ENCODE data around the gene MYO15A. TPM values are rescaled to one million over a fixed set of nuclear protein-coding genes. Genes with fewer than 3 reads are reported as not detected.

Gene MYO15A
- total RNA-seq, 1 experiment from 2014 or later, result 0.26 TPM

GRCh38 chr17:18203308-18203707 is 94.8 kb downstream of the MYO15A start:
- Histone ChIP-seq H3F3A (ENCODE audit: low read length, unreplicated experiment) (no peaks in the 10 kb centered on the region), H3K79me2 (ENCODE audit: low read length) (peaks cover 65% of the 10 kb centered on the region), H3K4me2 (ENCODE audit: low read length) (no peak overlapping the region), H3K9me2 (replicated peaks; ENCODE audit: low read length) (no peaks in the 10 kb centered on the region), H3K27me3 (ENCODE audit: low read length) (no peaks in the 10 kb centered on the region), H3K4me1 (ENCODE audit: insufficient read depth, low read length) (no peaks in the 10 kb centered on the region), H3K9me3 (ENCODE audit: low read length) (no peaks in the 10 kb centered on the region), H2AFZ (ENCODE audit: low read length) (no peak overlapping the region), H3K4me3 (ENCODE audit: low read length) (no peak overlapping the region), H3K36me3 (ENCODE audit: low read depth, low read length) (peaks cover 50% of the 10 kb centered on the region), H4K20me1 (ENCODE audit: low read length) (peaks cover 17% of the 10 kb centered on the region), H3K27ac (ENCODE audit: low read length) (no peak overlapping the region), H3K9ac (ENCODE audit: low read length) (no peak overlapping the region)
- POLR2A ChIA-PET (ENCODE audit: unreplicated experiment), result no interaction called here
- CTCF ChIA-PET, result no interaction called here
- BruUV-seq (replicated peaks), result no TSS peak
- TF ChIP-seq EZH2 (IDR thresholded peaks at IDR 0.05; ENCODE audit: low read length, unreplicated experiment) (no peak), CTCF (conservative IDR thresholded peaks at IDR 0.05; ENCODE audit: low read depth, low read length) (no peak), EZH2phosphoT487 (IDR thresholded peaks at IDR 0.05; ENCODE audit: borderline replicate concordance, low read length) (no peak)
- no peak for ATAC-seq
- DNase-seq, result no peak
- intact Hi-C loops (cut with micrococcal nuclease), result no loop called here

- POLR2A ChIA-PET (ENCODE audit: unreplicated experiment), result no interaction called here
- H3K9me2 ChIP-seq (replicated peaks; ENCODE audit: low read length), result no peaks in the 10 kb centered on the region
- no TSS peak for BruUV-seq (replicated peaks)
- peaks cover 40% of the 10 kb centered on the region for H3K79me2 ChIP-seq (ENCODE audit: low read length)
- H4K20me1 ChIP-seq (ENCODE audit: low read length), result peaks cover 14% of the 10 kb centered on the region
- no peaks in the 10 kb centered on the region for H3K4me1 ChIP-seq (ENCODE audit: insufficient read depth, low read length)
- no peaks in the 10 kb centered on the region for H3K9me3 ChIP-seq (ENCODE audit: low read length)
- intact Hi-C loops (cut with micrococcal nuclease), result no loop called here
- no peak overlapping the region for H3K4me3 ChIP-seq (ENCODE audit: low read length)
- no peak overlapping the region for H3K27ac ChIP-seq (ENCODE audit: low read length)
- CTCF ChIA-PET, result no interaction called here
- H3F3A ChIP-seq (ENCODE audit: low read length, unreplicated experiment), result no peaks in the 10 kb centered on the region
- H3K4me2 ChIP-seq (ENCODE audit: low read length), result no peak overlapping the region
- no peak overlapping the region for H3K9ac ChIP-seq (ENCODE audit: low read length)
- H3K36me3 ChIP-seq (ENCODE audit: low read depth, low read length), result peaks cover 60% of the 10 kb centered on the region
- DNase-seq (no peak), ATAC-seq (no peak)
- H3K27me3 ChIP-seq (ENCODE audit: low read length), result no peaks in the 10 kb centered on the region
- H2AFZ ChIP-seq (ENCODE audit: low read length), result no peak overlapping the region
- TF ChIP-seq EZH2phosphoT487 (IDR thresholded peaks at IDR 0.05; ENCODE audit: borderline replicate concordance, low read length) (no peak), EZH2 (IDR thresholded peaks at IDR 0.05; ENCODE audit: low read length, unreplicated experiment) (no peak), CTCF (conservative IDR thresholded peaks at IDR 0.05; ENCODE audit: low read depth, low read length) (no peak)
These were observed 97.3 kb downstream of the MYO15A start for GRCh38 chr17:18205861-18206260.

GRCh38 chr17:18206962-18207361 is 98.4 kb downstream of the MYO15A start:
- no peak overlapping the region for H3K9ac ChIP-seq (ENCODE audit: low read length)
- H3K27me3 ChIP-seq (ENCODE audit: low read length), result no peaks in the 10 kb centered on the region
- peaks cover 14% of the 10 kb centered on the region for H4K20me1 ChIP-seq (ENCODE audit: low read length)
- DNase-seq, result no peak
- no peak overlapping the region for H3K4me3 ChIP-seq (ENCODE audit: low read length)
- H3F3A ChIP-seq (ENCODE audit: low read length, unreplicated experiment), result no peaks in the 10 kb centered on the region
- H3K79me2 ChIP-seq (ENCODE audit: low read length), result peaks cover 34% of the 10 kb centered on the region
- H3K9me2 ChIP-seq (replicated peaks; ENCODE audit: low read length), result no peaks in the 10 kb centered on the region
- TF ChIP-seq EZH2 (IDR thresholded peaks at IDR 0.05; ENCODE audit: low read length, unreplicated experiment) (no peak), CTCF (conservative IDR thresholded peaks at IDR 0.05; ENCODE audit: low read depth, low read length) (no peak), EZH2phosphoT487 (IDR thresholded peaks at IDR 0.05; ENCODE audit: borderline replicate concordance, low read length) (no peak)
- intact Hi-C loops (cut with micrococcal nuclease), result no loop called here
- H3K9me3 ChIP-seq (ENCODE audit: low read length), result no peaks in the 10 kb centered on the region
- ATAC-seq, result no peak
- ChIA-PET CTCF (no interaction called here), POLR2A (ENCODE audit: unreplicated experiment) (no interaction called here)
- H3K4me2 ChIP-seq (ENCODE audit: low read length), result no peak overlapping the region
- H3K27ac ChIP-seq (ENCODE audit: low read length), result no peak overlapping the region
- peaks cover 63% of the 10 kb centered on the region for H3K36me3 ChIP-seq (ENCODE audit: low read depth, low read length)
- no TSS peak for BruUV-seq (replicated peaks)
- H2AFZ ChIP-seq (ENCODE audit: low read length), result no peak overlapping the region
- no peaks in the 10 kb centered on the region for H3K4me1 ChIP-seq (ENCODE audit: insufficient read depth, low read length)

All from PC-3 (cell line).